Aorta (tissue), 5 donors: ENCODE measurements around the gene AP1M1. TPM values are rescaled to one million over a fixed set of nuclear protein-coding genes. Genes with fewer than 3 reads are reported as not detected.
A peak's percentile ranks its signal among the peaks of the same experiment; 100 is the strongest.

Source experiments
- ATAC-seq: fragments of 200-7000 bp; cut with Tn5 transposase; one replicate; pipeline ENCODE4 v1.9.1; 2022; ENCODE audit warnings: moderate library complexity; ENCODE audit not compliant: low FRiP score
- DNase-seq, 2 donors: peaks; one replicate each; pipeline ENCODE4 v3.0.0-alpha.2; 2020
- H3K27ac ChIP-seq, 2 donors: one replicate each; pipeline ENCODE4 v1.5.1; 2013; ENCODE audit warnings: low read length in 2 of 2, mild to moderate bottlenecking in 2 of 2, moderate library complexity in 2 of 2, control low read depth in 1 of 2, inconsistent platforms in 1 of 2, low read depth in 1 of 2
- H3K27me3 ChIP-seq, 2 donors: one replicate each; pipeline ENCODE4 v1.6.1; 2013; ENCODE audit warnings: control low read depth in 1 of 2, low read length in 1 of 2, mild to moderate bottlenecking in 1 of 2, moderate library complexity in 1 of 2; ENCODE audit not compliant: insufficient read depth in 2 of 2, control insufficient read depth in 1 of 2
- H3K36me3 ChIP-seq, 2 donors: one replicate each; pipeline ENCODE4 v1.6.1; 2013; ENCODE audit warnings: control low read depth in 1 of 2, low read length in 1 of 2, mild to moderate bottlenecking in 1 of 2; ENCODE audit not compliant: insufficient read depth in 2 of 2, control insufficient read depth in 1 of 2
- H3K4me1 ChIP-seq, 2 donors: one replicate each; pipeline ENCODE4 v1.6.1; 2013; ENCODE audit warnings: low read length in 2 of 2, control low read depth in 1 of 2, mild to moderate bottlenecking in 1 of 2, moderate library complexity in 1 of 2; ENCODE audit not compliant: insufficient read depth in 2 of 2, control insufficient read depth in 1 of 2
- H3K4me3 ChIP-seq, 2 donors: one replicate each; pipeline ENCODE4 v1.5.1; 2013; ENCODE audit warnings: low read length in 2 of 2, control low read depth in 1 of 2, mild to moderate bottlenecking in 1 of 2
- H3K9me3 ChIP-seq: one replicate; pipeline ENCODE4 v1.6.1; 2013; ENCODE audit warnings: mild to moderate bottlenecking, low read length; ENCODE audit not compliant: control insufficient read depth
- WGBS, 2 donors: extraction: QIAGEN DNeasy Blood & Tissue Kit; methylation state at CpG; one replicate each; pipeline ENCODE4 v1.1.7; 2013; 5-methylcytosine and 5-hydroxymethylcytosine counted together
- intact Hi-C, 2 donors: fragments of 100-400 bp; cut with DNase I; formaldehyde crosslinking; loops; one replicate each; pipeline versions ENCODE4 v1.14.2 to v1.15.0; 2022
- polyA plus RNA-seq, 2 donors: library from polyadenylated mRNA; stranded (reverse); fragments of 200-250 nt; gene quantifications; one replicate each; pipeline ENCODE4 v1.2.3, GENCODE V29; 2013
- total RNA-seq, 2 donors: library from RNA; stranded (reverse); fragmentation: NEBNext Ultra II Directional; extraction: Animal tissue kit (Norgen Biotek cat#: 25700); gene quantifications; one replicate each; pipeline ENCODE4 v1.2.1, GENCODE V29; 2021
- donor health status: healthy with polysubstance abuse.
- donor health status: Bipolar disorder and iron deficiency.
- donor health status: DM: no; HTN: no; CAD: no.
- donor health status: DM: no; HTN: no; CAD: no.
- donor health status: DM: yes; HTN: yes; CAD: no.

Gene AP1M1
- total and polyA plus RNA-seq, 4 donors = 25.2 to 74.7 (median 68.5) TPM

DNA sequence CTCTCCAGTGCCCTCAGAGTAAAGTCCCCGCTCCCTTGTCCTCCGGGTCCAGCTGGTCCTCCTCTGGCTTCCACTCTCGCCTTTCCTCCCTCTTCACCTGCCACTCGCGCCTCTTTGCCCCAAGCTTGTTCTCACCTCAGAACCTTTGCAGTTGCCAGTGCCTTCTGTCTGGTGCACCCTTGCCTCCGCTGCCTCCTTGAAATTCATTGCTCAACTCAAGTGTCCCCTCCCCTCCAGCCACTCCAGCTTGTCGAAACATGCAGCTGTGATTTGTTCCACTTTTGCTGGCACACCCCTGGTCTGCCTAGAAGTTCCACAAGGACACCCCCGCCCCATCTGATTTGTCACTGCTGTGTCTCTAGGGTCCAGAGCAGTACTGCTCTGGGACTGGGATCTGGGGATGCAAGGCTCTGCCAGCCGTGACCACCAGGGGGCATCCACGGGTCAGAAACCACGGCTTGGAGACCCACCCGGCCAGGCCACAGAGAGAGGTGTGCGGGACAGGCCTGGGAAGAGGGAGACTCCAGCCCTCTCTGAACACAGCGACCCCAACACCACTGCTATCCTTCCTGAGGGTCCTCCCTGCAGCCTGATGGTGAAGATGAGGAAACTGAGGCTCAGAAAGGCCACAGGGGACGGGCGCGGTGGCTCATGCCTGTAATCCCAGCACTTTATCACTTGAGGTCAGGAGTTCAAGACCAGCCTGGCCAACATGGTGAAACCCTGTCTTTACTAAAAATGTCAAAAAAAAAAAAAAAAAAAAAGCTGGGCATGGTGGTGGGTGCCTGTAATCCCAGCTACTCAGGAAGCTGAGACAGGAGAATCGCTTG lies 49.9 kb downstream of the AP1M1 start:
- Histone ChIP-seq H3K27me3 (no peaks in the 10 kb centered on the region), H3K27ac (no peak overlapping the region), H3K9me3 (no peaks in the 10 kb centered on the region), H3K4me3 (no peak overlapping the region), H3K36me3 (no peaks in the 10 kb centered on the region), H3K4me1 (no peaks in the 10 kb centered on the region)
- intact Hi-C loops = loop anchor here (1.0 to 10.0 kb wide), 4 partner anchors 80 to 167 kb away; no protein-coding TSS in a partner anchor
- ATAC-seq (peak; percentile 94), DNase-seq (peak; percentile 89 to 97)
- 38 to 40% methylated on average over 18 of the region's 18 CpGs for WGBS, 2 donors

DNA sequence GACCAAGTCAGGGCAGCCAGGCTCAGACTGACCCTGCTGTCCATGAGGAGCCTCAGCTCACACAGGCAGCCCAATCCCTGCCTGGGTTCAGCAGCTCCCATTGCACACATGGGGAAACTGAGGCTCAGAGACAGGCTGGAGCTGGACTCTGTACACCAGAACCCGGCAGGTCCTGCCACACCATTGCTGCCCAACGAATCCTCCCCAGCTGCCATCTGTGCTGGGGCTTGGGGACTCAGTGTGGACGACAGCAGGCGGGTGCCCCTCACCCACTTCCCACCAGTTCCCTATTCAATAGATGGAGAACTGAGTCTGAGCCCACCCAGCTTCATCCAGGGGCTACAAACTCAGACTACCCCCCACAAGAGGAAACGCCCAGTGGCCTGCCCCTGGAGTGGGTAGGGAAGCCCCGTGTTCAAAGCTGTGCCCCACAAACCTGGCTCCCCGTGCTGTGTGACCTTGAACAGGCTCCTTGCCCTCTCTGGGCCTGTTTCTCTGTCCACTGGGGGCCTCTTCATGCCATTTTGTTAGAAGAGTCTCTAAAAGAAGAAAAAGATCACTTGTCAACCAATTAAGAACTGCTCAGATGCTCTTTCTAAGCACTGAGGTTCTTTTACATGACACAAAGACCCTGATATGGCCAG lies 50.8 kb downstream of the AP1M1 start:
- 85 to 89% methylated on average over 7 of the region's 7 CpGs for WGBS, 2 donors
- H3K4me3 ChIP-seq = no peak overlapping the region
- DNase-seq (no peak), ATAC-seq (no peak)
- no peaks in the 10 kb centered on the region for H3K9me3 ChIP-seq
- H3K27me3 ChIP-seq = no peaks in the 10 kb centered on the region
- H3K36me3 ChIP-seq = no peaks in the 10 kb centered on the region
- intact Hi-C loops = loop anchor here (1.0 to 10.0 kb wide), 3 partner anchors 79 to 166 kb away; no protein-coding TSS in a partner anchor
- H3K4me1 ChIP-seq = no peaks in the 10 kb centered on the region
- no peak overlapping the region for H3K27ac ChIP-seq

DNA sequence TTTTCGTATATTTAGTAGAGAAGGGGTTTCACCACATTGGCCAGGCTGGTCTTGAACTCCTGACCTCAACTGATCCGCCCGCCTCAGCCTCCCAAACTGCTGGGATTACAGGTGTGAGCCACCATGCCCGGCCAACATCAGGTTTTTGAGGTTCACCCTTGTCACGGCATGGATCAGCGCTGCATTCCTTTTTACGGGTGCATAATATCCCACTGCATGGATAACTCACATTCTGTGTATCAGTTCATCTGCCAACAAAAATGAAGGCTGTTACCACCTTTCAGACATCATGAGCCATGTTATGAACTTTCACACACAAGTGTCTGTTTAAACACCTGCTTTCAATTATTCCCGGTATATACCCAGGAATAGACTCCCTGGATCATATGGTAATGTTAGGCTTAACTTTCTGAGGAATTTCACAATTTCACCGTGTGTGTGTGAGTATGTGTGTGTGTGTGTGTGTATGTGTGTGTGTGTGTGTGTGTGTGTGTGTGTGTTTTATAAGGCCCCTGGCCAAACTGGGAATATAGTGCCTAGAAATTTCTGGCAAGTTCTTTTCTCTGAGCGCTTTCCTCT lies 52.2 kb downstream of the AP1M1 start:
- intact Hi-C loops = loop anchor here (5.0 to 10.0 kb wide), 2 partner anchors 77 to 165 kb away; no protein-coding TSS in a partner anchor
- no peaks in the 10 kb centered on the region for H3K36me3 ChIP-seq
- DNase-seq (no peak), ATAC-seq (no peak)
- no peaks in the 10 kb centered on the region for H3K4me1 ChIP-seq
- 72% methylated on average over 10 of the region's 10 CpGs for WGBS, 2 donors
- no peaks in the 10 kb centered on the region for H3K9me3 ChIP-seq
- no peak overlapping the region for H3K4me3 ChIP-seq
- H3K27me3 ChIP-seq = no peaks in the 10 kb centered on the region
- no peak overlapping the region for H3K27ac ChIP-seq

DNA sequence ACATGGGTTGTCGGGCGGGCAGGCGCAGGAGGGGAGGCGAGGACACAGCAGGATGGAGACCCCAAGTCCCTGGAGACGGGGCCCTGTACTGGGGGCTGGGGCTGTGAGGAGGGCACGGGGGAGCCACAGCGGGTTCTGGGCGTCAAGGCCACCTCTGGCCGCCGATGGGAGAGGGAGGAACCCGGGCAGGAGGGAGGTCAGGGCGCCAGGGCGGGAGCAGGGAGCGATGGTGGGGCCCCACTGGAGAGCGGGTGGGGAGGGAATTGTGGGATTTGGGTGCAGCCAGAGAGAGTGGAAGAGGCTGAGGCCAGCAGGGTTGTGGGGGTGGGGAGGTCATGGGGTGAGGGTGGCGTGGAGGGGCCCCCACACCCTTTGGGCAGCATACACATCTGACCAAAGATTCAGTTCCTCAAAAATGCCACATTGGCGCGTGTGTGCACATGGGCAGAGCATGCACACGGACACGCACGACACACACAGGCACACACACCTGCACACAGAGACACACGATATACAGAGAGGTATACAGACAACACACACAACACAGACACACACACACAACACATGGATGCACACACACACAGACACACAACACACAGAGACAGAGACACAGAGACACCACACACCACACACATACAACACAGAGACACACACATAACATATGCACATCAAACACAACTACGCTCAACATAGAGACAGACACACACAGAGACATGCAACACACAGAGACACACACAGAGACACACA lies 54.9 kb downstream of the AP1M1 start:
- no peak overlapping the region for H3K4me3 ChIP-seq
- peak in 1 of 2 donors; percentile 85 for DNase-seq
- no peaks in the 10 kb centered on the region for H3K36me3 ChIP-seq
- H3K27ac ChIP-seq = no peak overlapping the region
- WGBS, 2 donors = 88% methylated on average over 20 to 23 of the region's 23 CpGs
- intact Hi-C loops = no loop called here
- ATAC-seq = peak; percentile 6
- H3K27me3 ChIP-seq = no peaks in the 10 kb centered on the region
- no peaks in the 10 kb centered on the region for H3K9me3 ChIP-seq
- H3K4me1 ChIP-seq = no peaks in the 10 kb centered on the region

DNA sequence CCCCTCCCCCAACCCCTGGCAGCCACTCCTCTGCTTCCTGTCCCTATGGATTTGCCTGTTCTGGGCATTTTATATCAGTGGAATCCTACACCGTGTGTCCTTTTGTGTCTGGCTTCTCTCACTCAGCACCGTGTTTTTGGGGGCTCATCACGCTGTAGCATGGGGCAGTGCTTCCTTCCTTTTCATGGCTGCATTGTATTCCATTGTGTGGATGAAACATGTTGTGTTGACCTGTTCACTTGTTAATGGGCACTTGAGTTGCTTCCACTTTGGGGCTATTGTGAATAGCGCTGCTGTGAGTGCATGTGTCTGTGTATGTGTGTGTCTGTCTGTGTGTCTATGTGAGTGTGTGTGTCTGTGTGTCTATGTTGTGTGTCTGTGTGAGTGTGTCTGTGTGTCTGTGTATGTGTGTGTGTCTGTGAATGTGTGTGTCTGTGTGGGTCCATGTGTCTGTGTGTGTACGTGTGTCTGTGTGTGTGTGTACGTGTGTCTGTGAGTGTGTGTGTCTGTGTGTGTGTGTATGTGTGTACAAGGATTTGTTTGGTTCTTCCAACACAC lies 57.2 kb downstream of the AP1M1 start:
- no peaks in the 10 kb centered on the region for H3K9me3 ChIP-seq
- intact Hi-C loops = no loop called here
- H3K27me3 ChIP-seq = no peaks in the 10 kb centered on the region
- no peaks in the 10 kb centered on the region for H3K4me1 ChIP-seq
- WGBS, 2 donors = 85 to 86% methylated on average over 6 of the region's 6 CpGs
- no peak overlapping the region for H3K4me3 ChIP-seq
- no peak overlapping the region for H3K27ac ChIP-seq
- no peak for DNase-seq
- H3K36me3 ChIP-seq = no peaks in the 10 kb centered on the region
- no peak for ATAC-seq

DNA sequence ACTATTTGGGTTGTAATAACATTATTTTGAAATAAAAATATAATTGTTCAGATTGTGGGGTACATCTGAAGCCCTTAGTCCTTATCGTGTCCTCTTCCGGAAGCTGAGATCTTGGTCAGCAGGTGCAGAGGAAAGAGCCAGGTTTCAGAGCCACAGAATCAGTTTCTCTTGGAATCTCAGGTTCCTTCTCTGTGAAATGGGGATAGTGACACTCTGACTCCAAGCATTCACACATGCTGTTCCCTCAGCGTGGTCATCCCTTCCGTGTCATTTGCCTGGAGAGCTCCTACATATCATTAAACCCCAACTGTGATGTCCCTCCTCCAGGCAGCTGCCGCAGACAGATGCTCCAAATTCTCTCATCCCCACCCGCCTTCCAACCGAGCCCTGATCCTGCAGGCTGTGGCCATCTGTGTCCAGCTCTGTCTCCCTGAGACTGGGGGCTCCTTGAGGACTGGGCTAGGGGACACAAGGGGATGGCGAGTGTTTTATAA lies 59.8 kb downstream of the AP1M1 start:
- no peaks in the 10 kb centered on the region for H3K27me3 ChIP-seq
- H3K4me1 ChIP-seq = no peaks in the 10 kb centered on the region
- H3K4me3 ChIP-seq = no peak overlapping the region
- WGBS, 2 donors = 96 to 97% methylated on average over 8 of the region's 8 CpGs
- no peaks in the 10 kb centered on the region for H3K9me3 ChIP-seq
- H3K27ac ChIP-seq = no peak overlapping the region
- ATAC-seq = no peak
- H3K36me3 ChIP-seq = no peaks in the 10 kb centered on the region
- no peak for DNase-seq
- intact Hi-C loops = no loop called here

DNA sequence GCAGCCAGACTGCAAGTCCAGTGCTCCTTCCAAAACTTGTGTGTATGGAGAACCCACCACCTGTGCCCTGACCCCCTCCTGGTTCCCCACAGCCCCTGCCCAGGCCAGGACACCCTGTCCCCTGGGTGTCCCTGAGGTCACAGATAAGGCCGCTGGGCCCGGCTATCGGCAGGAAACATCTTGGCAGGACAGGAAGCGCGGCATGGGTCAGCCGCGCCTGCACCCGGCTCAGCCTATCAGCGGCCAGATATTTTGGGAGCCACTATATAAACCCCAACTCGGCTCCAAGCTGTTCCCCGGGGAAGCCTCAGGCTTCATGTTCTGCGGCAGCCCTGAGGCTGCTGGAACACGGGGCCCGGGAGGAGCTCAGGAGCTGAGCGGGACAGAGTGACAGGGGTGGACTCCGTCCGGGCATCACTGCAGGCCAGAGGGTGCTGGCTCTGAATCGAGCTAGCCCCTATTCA lies 60.8 kb downstream of the AP1M1 start:
- H3K4me1 ChIP-seq = no peaks in the 10 kb centered on the region
- ATAC-seq (peak; percentile 81), DNase-seq (peak; percentile 79 to 84)
- no peak overlapping the region for H3K4me3 ChIP-seq
- H3K27me3 ChIP-seq = no peaks in the 10 kb centered on the region
- H3K27ac ChIP-seq = no peak overlapping the region
- 13% methylated on average over 18 of the region's 18 CpGs for WGBS, 2 donors
- intact Hi-C loops = no loop called here
- H3K9me3 ChIP-seq = no peaks in the 10 kb centered on the region
- H3K36me3 ChIP-seq = no peaks in the 10 kb centered on the region
